HEK293 (cell line): ENCODE data around the gene CASD1.

Experiments
- BCL11B ChIP-seq: fragments of 450-650 bp; formaldehyde crosslinking; IDR thresholded peaks from 2 replicates; pipeline ENCODE4 v1.5.1; 2016; ENCODE audit warnings: low read depth, missing biosample characterization, missing genetic modification characterization
- CTCF ChIP-seq: fragments of 450-650 bp; formaldehyde crosslinking; IDR thresholded peaks from 2 replicates; pipeline ENCODE4 v1.5.1; 2016; ENCODE audit warnings: missing biosample characterization, missing genetic modification characterization
- ZNF248 ChIP-seq: fragments of 450-650 bp; formaldehyde crosslinking; IDR thresholded peaks from 2 replicates; pipeline ENCODE4 v1.5.1; 2017; ENCODE audit warnings: missing biosample characterization, missing genetic modification characterization

- TF ChIP-seq BCL11B (tag by site-specific recombination): no peak
- TF ChIP-seq CTCF (tag by site-specific recombination): no peak
- no peak for TF ChIP-seq ZNF248
These were observed 52.9 kb downstream of the CASD1 start for GRCh38 chr7:94562525-94562924.
